Fibroblast of peridontal ligament (primary cell): ENCODE results near the gene LRRC26.

Experiments
- DNase-seq: peaks from one replicate; pipeline ENCODE4 v3.0.0-alpha.2; 2010; ENCODE audit errors: extremely low read depth

LRRC26 gene

DNA sequence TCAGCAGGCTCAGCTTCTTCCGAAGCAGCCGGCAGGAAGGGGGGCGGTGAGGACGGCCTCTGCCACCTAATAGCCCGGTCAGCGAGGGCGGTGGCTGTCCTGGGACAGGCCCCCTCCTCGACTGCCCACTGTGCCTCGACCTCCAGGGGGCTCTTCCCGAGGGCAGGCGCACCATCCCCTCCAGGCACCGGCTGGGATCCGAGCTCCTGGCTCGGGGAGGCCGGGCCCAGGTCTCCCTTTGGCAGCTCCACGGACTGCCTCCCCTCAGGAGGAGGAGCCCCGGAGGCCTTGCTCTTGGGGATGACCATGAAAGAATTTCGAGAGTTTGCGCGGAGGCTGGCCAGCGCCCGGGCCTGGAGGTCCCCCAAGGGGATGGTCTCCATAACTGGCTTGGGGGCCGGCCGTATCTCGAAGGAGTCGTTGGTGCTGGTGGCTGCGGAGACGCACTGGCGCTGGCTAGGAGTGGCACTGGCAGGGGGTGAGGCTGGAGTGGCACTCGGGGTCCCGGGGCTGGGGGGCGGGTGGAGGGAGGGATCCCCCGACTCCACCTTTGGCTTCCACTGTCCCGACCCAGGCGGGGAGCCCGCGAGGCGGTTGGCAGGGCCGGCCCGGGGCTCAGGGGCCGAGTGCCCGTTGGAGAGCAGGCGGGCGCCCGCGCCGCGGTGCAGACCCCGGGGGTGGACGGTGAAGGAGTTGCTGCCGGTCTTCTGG, 29.7 kb upstream of the LRRC26 start:
- DNase-seq: peak; percentile 26

GRCh38 chr9:137198902-137199283, 29.0 kb upstream of the LRRC26 start:
- DNase-seq: no peak

DNA sequence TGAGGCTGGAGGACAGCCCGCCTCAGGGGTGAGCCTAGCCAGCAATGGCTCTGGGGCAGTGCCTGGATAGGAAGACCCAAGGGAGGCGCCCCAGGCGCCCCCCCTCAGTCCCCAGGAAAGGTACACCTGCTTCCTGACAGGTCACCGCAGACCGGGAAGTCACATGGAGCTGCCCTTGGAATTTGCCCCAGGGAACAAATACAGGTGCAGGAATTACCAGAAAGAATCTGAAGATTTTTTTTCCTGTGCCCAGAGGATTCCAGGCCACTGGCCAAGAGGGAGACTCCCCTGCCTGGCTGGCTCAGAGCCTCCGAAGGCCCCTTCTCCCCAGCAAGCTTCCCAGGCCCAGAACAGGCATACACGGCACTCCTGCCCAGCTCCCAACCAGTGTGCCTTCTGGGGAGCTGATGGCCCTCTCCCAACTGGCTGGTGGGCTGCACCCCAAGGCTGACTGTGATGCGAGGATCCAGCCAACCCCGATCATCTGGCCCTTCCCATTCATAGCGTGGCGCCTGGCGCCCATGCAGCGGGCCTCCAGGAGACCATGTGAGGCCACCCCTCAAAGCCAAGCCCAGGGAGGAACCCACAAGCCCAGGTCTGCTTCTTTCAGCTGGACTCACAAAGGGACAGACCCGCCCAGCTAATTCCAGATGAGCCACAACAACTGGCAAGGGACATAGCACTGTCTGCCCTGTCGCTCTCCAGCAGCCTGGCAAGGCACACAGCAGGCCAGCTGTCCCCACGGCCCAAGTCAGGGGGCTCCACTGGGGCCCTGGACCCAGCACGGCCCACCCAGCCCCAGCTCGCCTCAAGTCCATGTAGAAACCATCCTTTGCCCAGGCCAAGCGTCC, 28.4 kb upstream of the LRRC26 start:
- DNase-seq: no peak

- DNase-seq: no peak
Measured at GRCh38 chr9:137195525-137196220, 25.8 kb upstream of the LRRC26 start.

- DNase-seq: no peak
Measured at GRCh38 chr9:137194909-137195308, 25.1 kb upstream of the LRRC26 start.

DNA sequence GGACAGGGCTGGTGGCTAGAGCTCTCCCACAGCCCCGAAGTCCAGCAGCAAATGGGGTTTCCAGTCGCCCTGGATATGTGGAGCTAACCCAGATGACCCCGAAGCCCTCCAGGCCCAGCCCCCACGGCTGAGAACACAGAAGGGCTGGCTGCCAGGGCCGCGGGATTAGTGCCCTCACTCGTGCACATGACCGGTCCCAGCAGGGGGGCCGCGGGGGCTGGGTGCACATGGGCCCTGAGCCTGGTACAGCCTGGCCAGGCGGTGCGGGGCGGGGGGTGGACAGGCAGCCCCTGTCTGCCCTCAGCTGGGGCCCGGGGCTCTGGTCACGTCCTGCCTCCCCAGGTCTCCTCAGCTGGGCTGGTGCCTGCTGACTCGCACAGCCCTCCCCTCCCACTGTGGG, 24.5 kb upstream of the LRRC26 start:
- DNase-seq: no peak

- no peak for DNase-seq
Measured at GRCh38 chr9:137193771-137194170, 23.9 kb upstream of the LRRC26 start.

GRCh38 chr9:137192859-137193258, 23.0 kb upstream of the LRRC26 start:
- no peak for DNase-seq

DNA sequence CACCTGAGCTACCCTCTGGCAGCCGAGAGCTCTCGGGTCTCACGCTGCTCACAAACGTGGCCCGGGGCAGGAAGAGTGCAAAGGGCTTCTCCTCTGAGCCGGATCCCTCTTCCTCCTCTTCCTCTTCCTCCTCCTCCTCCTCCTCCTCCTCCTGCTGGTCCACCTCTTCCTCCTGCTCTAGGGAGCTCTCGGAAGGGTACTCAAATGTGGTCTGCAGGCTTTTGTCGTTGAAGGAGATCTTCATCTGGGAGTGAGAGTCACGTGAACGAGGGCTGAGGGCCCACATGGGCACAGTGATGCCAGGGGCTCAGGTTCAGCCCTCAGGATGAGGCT, 22.6 kb upstream of the LRRC26 start:
- no peak for DNase-seq

GRCh38 chr9:137191691-137192447, 22.0 kb upstream of the LRRC26 start:
- DNase-seq: no peak

DNA sequence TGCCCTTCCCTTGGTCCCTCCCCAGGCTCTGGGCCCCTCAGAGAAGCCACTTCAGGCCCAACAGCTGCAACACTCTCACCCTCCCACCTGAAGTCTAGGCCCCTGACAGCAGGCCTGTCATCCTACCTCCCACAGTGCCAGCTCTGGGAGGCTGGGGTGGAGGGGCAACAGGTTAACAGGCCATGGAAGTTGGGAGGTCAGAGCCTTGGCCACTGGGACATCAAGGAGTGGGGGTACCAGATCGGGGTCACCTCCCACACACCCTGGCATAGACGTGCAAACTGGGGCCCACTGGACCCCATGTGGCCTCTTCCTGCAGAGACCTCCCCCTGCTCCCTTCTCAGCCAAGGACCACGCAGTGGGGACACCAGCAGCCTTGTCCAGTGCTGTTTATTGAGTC, 21.4 kb upstream of the LRRC26 start:
- no peak for DNase-seq

- no peak for DNase-seq
Measured at GRCh38 chr9:137190315-137190856, 20.5 kb upstream of the LRRC26 start.

DNA sequence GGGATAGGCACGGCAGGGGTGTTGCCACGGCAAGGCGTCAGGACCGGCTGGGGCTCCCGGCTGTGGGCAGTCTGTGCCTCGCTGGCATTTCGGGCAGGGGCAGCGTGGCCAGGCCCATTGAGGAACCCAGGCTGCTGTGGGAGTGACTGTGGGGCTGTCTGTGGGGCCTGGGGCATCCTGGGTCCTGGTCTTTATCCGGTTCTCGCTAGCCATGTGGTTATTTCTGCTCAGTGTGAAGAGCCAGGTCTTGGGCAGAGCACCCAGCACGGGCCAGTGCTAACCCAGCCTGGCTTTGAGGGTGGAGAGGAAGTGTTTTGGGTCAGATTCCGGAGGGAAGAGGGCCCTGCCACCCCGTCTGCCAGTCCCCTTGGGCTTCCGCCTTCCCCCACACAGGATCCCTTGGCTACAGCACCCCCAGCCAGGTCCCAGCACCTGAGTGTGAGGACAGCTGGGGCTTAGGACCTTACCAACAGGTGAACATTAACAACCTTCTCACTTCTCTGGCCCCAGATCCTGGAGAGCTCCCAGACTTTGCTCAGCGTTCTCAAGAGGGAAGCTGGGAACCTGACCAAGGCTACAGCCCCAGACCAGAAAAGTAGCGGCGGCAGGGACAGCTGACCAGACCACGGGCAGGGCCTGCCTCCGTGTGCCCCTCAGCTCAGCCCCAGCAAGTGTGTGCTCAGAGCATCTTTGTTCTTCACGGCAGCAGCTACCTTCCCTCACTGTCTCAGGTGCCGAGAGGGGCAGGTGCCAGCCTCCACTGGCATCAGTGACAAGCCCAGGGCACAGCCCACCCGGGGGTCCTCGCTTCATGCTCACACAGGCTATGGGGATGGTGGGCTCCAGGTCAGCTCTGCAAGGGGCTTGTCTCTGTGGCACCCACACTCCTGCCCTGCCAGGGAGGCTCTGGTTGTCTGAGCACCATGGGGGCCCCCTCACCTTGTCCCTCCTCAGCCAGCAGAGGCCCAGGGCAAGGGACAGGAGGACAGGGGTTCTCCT, 19.7 kb upstream of the LRRC26 start:
- no peak for DNase-seq

- peak; percentile 93 for DNase-seq
Measured at GRCh38 chr9:137188490-137189296, 18.8 kb upstream of the LRRC26 start, which contains the start of the genes ANAPC2 and SSNA1. TSS of gene ANAPC2 (minus strand) at chr9:137188560. CDS start at chr9:137188532, 28 bp downstream. TSS of gene SSNA1 (plus strand) at chr9:137188676. CDS start at chr9:137188727, 51 bp downstream.

GRCh38 chr9:137188086-137188489, 18.2 kb upstream of the LRRC26 start:
- no peak for DNase-seq

DNA sequence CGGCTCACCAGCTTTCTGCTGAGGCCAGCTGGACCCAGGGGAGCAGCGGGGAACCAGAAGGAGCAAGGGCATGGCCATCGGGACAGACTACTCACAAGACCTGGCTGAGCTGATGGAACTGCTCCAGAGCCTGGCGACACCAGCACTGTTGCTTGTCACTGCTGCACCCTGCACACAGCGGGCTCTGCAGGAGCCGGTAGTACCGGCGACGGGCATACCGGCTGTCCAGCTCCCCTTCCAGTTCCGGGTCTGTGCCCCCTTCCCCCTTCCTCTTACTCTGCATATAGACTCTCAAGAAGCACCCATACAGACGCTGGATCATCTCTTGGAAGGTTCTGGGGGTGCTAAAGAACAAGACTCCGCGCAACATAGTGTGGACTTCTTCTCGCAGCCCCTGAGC, 17.5 kb upstream of the LRRC26 start:
- no peak for DNase-seq

DNA sequence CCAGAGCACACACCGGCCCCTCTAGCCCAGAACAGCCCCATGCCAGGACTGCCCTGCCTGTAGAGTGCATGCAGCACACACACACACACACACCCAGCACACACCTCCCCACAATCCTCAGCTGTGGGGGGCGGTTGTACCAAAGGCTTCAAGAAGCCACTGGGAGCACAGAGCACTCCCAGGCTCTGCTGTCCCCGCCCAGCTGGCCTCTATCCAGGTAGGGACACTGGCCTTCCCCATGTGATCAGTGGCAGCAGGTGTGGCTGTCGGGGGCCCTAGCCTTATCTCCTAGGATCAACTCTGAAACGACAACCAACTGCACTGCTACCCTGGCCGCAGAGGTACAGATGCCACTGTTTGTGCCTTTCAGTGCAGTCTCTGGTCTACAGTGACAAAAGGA, 16.5 kb upstream of the LRRC26 start:
- DNase-seq: no peak

- no peak for DNase-seq
Measured at GRCh38 chr9:137185921-137186320, 16.1 kb upstream of the LRRC26 start.

GRCh38 chr9:137184881-137185660, 15.2 kb upstream of the LRRC26 start:
- DNase-seq: no peak
